Prostate gland (tissue), 2 donors: Measurements from ENCODE around the gene NR2F1. TPM values are rescaled to one million over a fixed set of nuclear protein-coding genes. Genes with fewer than 3 reads are reported as not detected.

Experiments used
- DNase-seq: peaks from one replicate; pipeline ENCODE4 v3.0.0-alpha.2; 2019; ENCODE audit warnings: low spot score
- H3K27ac ChIP-seq, 2 donors: fragments of 200-600 bp; sonication (generic); 2 replicates each; pipeline ENCODE4 v1.5.1; 2017 to 2019
- H3K27me3 ChIP-seq: fragments of 200-600 bp; sonication (generic); replicated peaks from 2 replicates; pipeline ENCODE4 v1.5.1; 2019; ENCODE audit not compliant: insufficient read depth
- H3K36me3 ChIP-seq, 2 donors: fragments of 200-600 bp; sonication (generic); 1 replicate in 1 of 2; 2 replicates in 1 of 2; pipeline versions ENCODE4 v1.5.1 to v1.8.1; 2017 to 2019
- H3K4me1 ChIP-seq: fragments of 200-600 bp; sonication (generic); replicated peaks from 2 replicates; pipeline ENCODE4 v1.5.1; 2019
- H3K4me3 ChIP-seq, 2 donors: fragments of 200-600 bp; sonication (generic); 2 replicates each; pipeline ENCODE4 v1.5.1; 2017 to 2019
- H3K9me3 ChIP-seq: fragments of 200-600 bp; sonication (generic); 2 replicates; pipeline ENCODE4 v1.5.1; 2017
- POLR2A ChIP-seq: fragments of 450-650 bp; IDR thresholded peaks from one replicate; pipeline ENCODE4 v1.6.1; 2016; ENCODE audit warnings: antibody characterized with exemption, mild to moderate bottlenecking
- POLR2AphosphoS5 ChIP-seq: sonication (generic); formaldehyde crosslinking; IDR thresholded peaks from one replicate; pipeline ENCODE4 v1.6.1; 2017; ENCODE audit warnings: antibody characterized with exemption
- WGBS: methylation state at CpG from one replicate; pipeline ENCODE4 v1.1.5; 2018; 5-methylcytosine and 5-hydroxymethylcytosine counted together
- intact Hi-C: fragments of 100-400 bp; cut with DNase I; formaldehyde crosslinking; loops from one replicate; pipeline ENCODE4 v1.14.2; 2022
- total RNA-seq, 2 donors: library from RNA; depleted of rRNA; stranded (reverse); fragments of >200 nt; gene quantifications; one replicate each; pipeline ENCODE4 v1.1.0, GENCODE V29; 2016
- TF ChIP-seq, protein P1 (sequence below), 4 experiments: fragments of 200-600 bp in 2 of 4; fragments of 450-650 bp in 2 of 4; sonication (generic) in 2 of 4; IDR thresholded peaks; 1 replicate in 3 of 4; 2 replicates in 1 of 4; pipeline ENCODE4 v1.5.1; 2016 to 2019; ENCODE audit warnings: antibody characterized with exemption in 4 of 4, mild to moderate bottlenecking in 2 of 4, moderate library complexity in 2 of 4

Gene NR2F1
- total RNA-seq, 2 donors from 2014 or later: 14.9 to 49.3 TPM

DNA sequence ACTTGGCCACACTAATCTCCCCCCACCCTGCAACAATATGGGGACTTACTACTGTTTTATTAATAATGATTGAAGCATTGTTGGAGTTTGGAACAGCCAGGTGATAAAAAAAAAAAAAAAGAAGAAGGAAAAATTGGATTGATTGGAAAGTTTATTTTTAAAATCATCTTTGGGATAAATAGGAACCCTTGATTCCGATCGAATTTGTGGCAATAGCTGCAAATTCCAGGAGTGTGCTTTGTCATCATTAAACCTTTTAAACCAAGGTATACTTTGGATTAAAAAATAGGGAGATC lies 907 bp upstream of the NR2F1 start:
- H3K4me3 ChIP-seq: peak overlapping the region in 1 of 2 donors; percentile 56
- WGBS: 4% methylated on average over 2 of the region's 2 CpGs
- TF ChIP-seq, protein P1, sequence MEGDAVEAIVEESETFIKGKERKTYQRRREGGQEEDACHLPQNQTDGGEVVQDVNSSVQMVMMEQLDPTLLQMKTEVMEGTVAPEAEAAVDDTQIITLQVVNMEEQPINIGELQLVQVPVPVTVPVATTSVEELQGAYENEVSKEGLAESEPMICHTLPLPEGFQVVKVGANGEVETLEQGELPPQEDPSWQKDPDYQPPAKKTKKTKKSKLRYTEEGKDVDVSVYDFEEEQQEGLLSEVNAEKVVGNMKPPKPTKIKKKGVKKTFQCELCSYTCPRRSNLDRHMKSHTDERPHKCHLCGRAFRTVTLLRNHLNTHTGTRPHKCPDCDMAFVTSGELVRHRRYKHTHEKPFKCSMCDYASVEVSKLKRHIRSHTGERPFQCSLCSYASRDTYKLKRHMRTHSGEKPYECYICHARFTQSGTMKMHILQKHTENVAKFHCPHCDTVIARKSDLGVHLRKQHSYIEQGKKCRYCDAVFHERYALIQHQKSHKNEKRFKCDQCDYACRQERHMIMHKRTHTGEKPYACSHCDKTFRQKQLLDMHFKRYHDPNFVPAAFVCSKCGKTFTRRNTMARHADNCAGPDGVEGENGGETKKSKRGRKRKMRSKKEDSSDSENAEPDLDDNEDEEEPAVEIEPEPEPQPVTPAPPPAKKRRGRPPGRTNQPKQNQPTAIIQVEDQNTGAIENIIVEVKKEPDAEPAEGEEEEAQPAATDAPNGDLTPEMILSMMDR (IDR thresholded peaks at IDR 0.05): no peak
- TF ChIP-seq POLR2A (no peak), POLR2AphosphoS5 (no peak)
- no peaks in the 10 kb centered on the region for H3K9me3 ChIP-seq
- no peaks in the 10 kb centered on the region for H3K4me1 ChIP-seq
- H3K27ac ChIP-seq: peak overlapping the region; percentile 68 to 79
- H3K27me3 ChIP-seq: no peaks in the 10 kb centered on the region
- intact Hi-C loops: loop anchor here (5.0 kb wide), 4 partner anchors 50 to 895 kb away; no protein-coding TSS in a partner anchor
- DNase-seq: no peak
- no peaks in the 10 kb centered on the region for H3K36me3 ChIP-seq

DNA sequence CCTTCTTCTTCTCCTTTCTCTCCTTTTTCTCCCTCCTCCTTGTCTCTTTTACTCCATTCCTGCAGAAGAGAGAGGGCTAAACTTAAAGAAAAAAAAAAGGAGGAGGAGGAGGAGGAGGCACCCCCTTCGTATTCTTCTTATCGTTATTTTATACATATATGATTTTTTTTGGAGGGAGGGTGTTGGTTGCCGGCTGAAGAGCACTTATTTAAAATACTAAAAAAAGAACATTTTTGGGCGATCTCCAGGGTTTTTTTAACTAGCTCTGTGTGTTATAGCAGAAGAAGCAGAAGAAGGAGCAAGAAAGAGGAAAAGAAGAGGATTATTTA lies 381 bp downstream of the NR2F1 start:
- Histone ChIP-seq H3K4me3 (peak overlapping the region; percentile 56), H3K36me3 (no peaks in the 10 kb centered on the region), H3K27me3 (peaks cover 2% of the 10 kb centered on the region), H3K4me1 (no peaks in the 10 kb centered on the region), H3K27ac (peak overlapping the region; percentile 68 to 79), H3K9me3 (no peaks in the 10 kb centered on the region)
- TF ChIP-seq POLR2A: no peak
- TF ChIP-seq, protein P1 (IDR thresholded peaks at IDR 0.05): no peak
- TF ChIP-seq POLR2AphosphoS5: no peak
- DNase-seq: no peak
- intact Hi-C loops: loop anchor here (5.0 kb wide), 4 partner anchors 51 to 896 kb away; no protein-coding TSS in a partner anchor
- 3% methylated on average over 4 of the region's 4 CpGs for WGBS

DNA sequence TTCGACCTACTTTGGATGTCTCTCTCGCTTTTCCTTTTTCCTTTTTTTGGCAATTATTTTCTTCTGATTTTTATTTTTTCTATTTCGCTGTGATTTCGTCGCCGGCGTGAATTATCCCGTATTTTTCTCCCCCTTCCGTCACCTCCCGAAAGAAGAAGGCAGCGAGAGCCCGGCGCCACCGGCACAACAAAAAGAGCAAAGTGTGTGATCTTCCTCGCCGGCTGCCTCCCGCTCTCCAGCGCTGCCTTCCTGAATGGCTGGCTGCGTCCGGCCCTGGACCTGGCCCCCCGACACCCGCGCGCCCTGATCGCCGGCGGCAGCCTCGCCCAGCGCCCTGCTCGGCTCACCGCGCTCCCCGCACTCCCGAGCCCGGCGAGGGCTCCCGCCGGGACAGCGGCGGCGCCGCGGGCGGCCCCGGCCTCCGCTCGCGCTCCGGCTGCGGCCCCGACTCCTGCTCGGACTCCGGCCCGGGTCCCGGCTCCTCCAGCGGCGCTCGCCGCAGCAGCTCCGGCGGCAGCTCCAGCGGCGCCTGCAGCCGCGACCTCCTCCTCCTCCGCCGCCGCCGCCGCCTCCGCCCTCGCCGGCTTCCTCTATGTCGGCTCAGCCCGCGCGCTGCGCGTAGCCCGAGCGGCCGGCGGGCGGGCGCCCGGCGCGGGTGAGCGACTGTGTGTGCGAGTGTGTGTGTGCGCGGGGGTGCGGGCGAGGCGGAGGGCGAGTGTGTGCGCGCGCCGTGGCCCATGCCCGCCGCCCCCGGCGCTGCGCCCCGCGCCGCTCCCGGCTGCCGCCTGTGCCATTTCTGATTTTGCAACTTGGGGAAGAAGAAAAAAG lies 960 bp downstream of the NR2F1 start:
- no peaks in the 10 kb centered on the region for H3K4me1 ChIP-seq
- TF ChIP-seq POLR2A: no peak
- DNase-seq: no peak
- H3K27ac ChIP-seq: peak overlapping the region; percentile 68 to 79
- H3K9me3 ChIP-seq: no peaks in the 10 kb centered on the region
- intact Hi-C loops: loop anchor here (5.0 kb wide), 4 partner anchors 52 to 897 kb away; no protein-coding TSS in a partner anchor
- H3K36me3 ChIP-seq: no peaks in the 10 kb centered on the region
- WGBS: under 1% methylated on average over 95 of the region's 110 CpGs
- H3K27me3 ChIP-seq: peaks cover 2% of the 10 kb centered on the region
- H3K4me3 ChIP-seq: peak overlapping the region; percentile 56

DNA sequence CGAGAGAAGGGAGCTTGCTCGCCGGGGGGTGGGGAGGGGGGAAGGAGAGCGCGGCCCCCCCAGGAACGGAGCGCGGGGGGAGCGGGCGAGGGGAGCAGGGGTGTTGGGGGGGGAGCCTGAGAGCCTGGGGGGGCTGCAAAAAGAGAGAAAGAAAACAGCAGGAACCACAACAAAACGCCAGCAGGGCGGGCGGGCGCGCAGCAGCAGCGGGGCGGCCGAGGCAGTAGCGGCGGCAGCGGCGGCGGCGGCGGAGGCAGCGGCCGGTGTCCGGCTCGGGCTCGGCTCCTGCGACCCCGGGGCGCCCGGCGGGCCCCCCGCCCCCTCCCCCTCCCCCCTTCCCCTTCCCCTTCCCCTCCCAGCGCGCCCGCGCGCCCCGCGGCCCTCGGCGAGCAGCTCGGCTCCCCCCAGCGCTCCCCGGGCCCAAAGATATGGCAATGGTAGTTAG lies 1.6 kb downstream of the NR2F1 start:
- under 1% methylated on average over 33 of the region's 48 CpGs for WGBS
- Histone ChIP-seq H3K36me3 (no peaks in the 10 kb centered on the region), H3K4me3 (peak overlapping the region; percentile 56), H3K27ac (peak overlapping the region; percentile 68 to 79), H3K9me3 (no peaks in the 10 kb centered on the region), H3K4me1 (no peaks in the 10 kb centered on the region), H3K27me3 (peaks cover 2% of the 10 kb centered on the region)
- intact Hi-C loops: loop anchor here (5.0 kb wide), 4 partner anchors 52 to 897 kb away; no protein-coding TSS in a partner anchor
- DNase-seq: no peak
- TF ChIP-seq, protein P1 (IDR thresholded peaks at IDR 0.05): no peak
- TF ChIP-seq POLR2AphosphoS5 (no peak), POLR2A (no peak)

DNA sequence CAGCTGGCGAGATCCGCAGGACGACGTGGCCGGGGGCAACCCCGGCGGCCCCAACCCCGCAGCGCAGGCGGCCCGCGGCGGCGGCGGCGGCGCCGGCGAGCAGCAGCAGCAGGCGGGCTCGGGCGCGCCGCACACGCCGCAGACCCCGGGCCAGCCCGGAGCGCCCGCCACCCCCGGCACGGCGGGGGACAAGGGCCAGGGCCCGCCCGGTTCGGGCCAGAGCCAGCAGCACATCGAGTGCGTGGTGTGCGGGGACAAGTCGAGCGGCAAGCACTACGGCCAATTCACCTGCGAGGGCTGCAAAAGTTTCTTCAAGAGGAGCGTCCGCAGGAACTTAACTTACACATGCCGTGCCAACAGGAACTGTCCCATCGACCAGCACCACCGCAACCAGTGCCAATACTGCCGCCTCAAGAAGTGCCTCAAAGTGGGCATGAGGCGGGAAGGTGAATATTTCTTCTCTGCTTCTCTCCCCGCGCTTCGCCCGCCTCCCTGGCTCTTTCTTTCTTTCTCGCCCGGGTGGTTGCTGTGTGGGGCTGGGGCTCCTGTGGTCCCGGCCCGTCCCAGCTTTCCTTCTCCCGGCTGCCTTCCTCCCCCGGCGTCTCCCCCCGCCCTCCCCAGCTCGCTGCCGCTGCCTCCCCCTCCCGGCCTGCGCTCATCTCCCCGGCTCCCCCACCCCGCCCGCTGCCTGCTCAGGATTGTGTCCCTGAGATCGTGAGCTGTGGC lies 2.2 kb downstream of the NR2F1 start:
- TF ChIP-seq, protein P1 (IDR thresholded peaks at IDR 0.05): no peak
- TF ChIP-seq POLR2A (no peak), POLR2AphosphoS5 (no peak)
- peaks cover 2% of the 10 kb centered on the region for H3K27me3 ChIP-seq
- intact Hi-C loops: no loop called here
- H3K9me3 ChIP-seq: no peaks in the 10 kb centered on the region
- H3K4me3 ChIP-seq: peak overlapping the region; percentile 56
- no peak for DNase-seq
- peak overlapping the region; percentile 68 to 79 for H3K27ac ChIP-seq
- WGBS: 1% methylated on average over 62 of the region's 70 CpGs
- H3K4me1 ChIP-seq: no peaks in the 10 kb centered on the region
- no peaks in the 10 kb centered on the region for H3K36me3 ChIP-seq
